GM10248 (cell line): ENCODE data around the gene ZNF462.
"Not testable (repeated sequence)": the region's sequence is repeated elsewhere in the genome, so short reads cannot be mapped to it uniquely, and the experiment has no call there.

Experiments used
- CTCF ChIA-PET: fragments of 300-600 bp; sonication (Branson Sonifier 250); formaldehyde crosslinking; extraction: SDS; loops from one replicate; lab custom pipeline; 2021; ENCODE audit warnings: antibody characterized with exemption; lab: Yijun Ruan, JAX
- POLR2A ChIA-PET: fragments of 350-650 bp; sonication (Branson Sonifier 250); formaldehyde crosslinking; extraction: SDS; loops from one replicate; lab custom pipeline; 2020; ENCODE audit warnings: antibody characterized with exemption; lab: Yijun Ruan, JAX
- DNase-seq: peaks from one replicate; pipeline ENCODE4 v3.0.0; 2012; ENCODE audit errors: extremely low spot score
- CTCF ChIP-seq: IDR thresholded peaks from 2 replicates; pipeline ENCODE4 v1.5.1; 2012; ENCODE audit warnings: mild to moderate bottlenecking, low read depth; ENCODE audit errors: extremely low read depth, missing control alignments, control extremely low read depth

Gene ZNF462

DNA sequence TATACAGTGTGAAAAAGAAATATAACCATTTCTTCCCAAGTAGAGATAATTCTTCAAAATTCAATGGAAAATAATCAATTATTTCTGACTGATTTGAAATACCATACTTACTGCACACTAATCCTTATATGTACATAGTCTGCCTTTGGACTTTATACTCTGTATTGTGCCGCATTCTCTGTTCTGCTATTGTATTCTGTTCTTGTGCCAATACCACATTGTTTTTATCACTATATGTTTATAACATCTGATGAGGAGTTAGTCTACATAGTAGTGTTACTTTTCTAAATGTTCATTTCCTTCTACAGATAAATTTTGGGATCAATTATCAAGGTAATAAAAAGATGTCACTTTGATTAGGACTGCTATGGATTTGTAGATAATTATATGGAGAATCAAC is 16.7 kb upstream of the ZNF462 start:
- ChIA-PET CTCF (no interaction called here), POLR2A (no interaction called here)
- DNase-seq, result no peak
- no peak for TF ChIP-seq CTCF

DNA sequence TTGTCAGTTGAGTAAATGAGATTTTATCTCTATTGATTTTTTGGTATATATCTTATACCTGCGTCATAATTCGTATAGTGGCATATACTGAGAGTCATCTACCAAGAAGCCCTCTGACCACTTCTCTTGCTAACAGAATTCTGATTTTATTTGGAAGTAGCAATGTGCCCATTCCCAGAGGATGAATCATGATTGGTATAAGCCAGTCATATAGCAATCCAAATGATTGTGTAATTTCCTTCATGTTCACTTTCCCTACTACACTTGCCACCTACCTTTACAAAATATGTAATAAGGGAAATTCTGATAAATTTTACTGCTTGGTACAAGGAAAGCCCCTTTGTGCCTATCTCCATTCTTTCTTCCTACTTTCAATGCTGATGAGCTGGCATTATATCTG is 16.1 kb upstream of the ZNF462 start:
- ChIA-PET CTCF (no interaction called here), POLR2A (no interaction called here)
- no peak for TF ChIP-seq CTCF
- DNase-seq, result no peak

- CTCF ChIA-PET, result interaction anchor here (2.3 kb wide), 1 partner anchor 10 kb away, joined by 8 read pairs; no protein-coding TSS in a partner anchor
- POLR2A ChIA-PET, DNase-seq: not testable (repeated sequence)
These were observed 11.3 kb upstream of the ZNF462 start for GRCh38 chr9:106851640-106852039.

DNA sequence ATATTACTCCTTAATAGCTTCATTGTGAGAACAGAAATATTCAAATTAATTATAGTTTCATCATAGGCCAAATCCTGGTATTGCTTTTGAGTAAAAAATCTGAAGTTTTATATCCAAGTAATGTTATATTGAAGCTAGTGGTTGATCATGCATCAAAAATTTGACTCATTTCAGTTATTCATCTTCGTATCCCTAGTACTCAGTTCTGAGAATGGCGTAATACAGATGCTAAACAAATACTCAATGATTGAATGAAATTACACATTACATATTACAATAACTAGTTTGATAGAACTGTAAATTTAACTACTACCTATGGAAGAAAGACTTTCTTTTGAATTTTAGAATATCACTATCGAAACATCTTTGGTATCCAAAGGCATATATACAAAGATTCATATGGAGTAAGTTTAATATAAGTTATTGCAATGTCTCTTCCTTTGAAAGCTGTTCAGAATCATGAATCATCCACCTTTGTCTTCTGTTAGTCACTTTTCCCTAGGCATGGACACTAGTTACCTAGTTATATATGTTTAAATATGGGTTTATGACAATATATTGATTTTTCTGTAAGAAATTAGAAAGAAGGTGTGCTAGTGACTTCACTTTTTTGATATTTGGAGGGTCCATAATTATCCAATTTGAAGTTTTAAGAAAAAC is 5.0 kb upstream of the ZNF462 start:
- no peak for DNase-seq
- ChIA-PET CTCF (interaction anchor here (2.0 kb wide), 1 partner anchor 10 kb away, joined by 4 read pairs; no protein-coding TSS in a partner anchor), POLR2A (no interaction called here)
- no peak for TF ChIP-seq CTCF

GRCh38 chr9:106859957-106860720 is 2.8 kb upstream of the ZNF462 start:
- TF ChIP-seq CTCF, result no peak
- no peak for DNase-seq
- ChIA-PET POLR2A (no interaction called here), CTCF (no interaction called here)

DNA sequence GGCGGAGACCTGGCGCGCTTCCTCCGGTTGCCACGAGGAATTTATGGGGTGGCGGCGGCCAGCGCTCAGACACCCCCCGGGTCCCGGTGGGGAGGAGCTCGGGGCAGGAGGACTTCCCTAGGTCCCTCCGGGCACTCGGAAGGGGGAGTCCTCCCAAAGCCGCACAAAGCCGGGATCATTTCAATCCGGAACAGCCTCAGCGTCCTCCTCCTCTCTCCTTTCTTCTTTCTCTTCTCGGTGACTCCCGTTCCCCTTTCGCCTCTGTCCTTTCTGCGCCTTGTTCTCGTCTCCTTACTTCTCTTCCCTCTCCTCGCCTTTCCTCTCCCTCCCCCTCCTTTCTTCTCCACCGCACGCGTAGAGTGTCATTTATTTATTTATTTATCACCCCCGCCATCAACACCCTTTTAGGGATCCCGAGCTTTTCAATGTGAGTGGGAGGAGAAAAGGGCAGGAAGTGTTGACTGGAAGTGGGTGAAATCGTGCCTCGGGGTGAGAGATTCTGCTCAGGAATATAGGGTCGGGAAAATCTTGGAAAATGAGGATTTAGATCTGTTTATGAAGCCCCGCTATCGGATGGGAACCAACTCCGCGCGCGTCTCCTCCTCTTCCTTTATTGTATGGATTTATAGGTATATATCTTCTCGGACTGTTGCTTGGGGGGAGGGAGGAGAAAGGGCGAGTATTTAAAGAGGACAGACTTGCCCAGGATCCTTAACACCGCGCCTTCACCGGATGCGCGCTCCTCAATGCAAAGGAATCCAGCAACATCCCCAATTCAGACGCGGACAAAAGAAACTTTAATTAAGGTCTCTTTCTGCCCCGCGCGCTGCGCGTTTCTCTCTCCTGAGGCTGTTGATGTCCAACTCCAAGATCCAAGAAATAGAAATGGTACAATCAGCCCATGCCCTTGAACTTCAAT is 2.0 kb upstream of the ZNF462 start:
- ChIA-PET POLR2A (no interaction called here), CTCF (no interaction called here)
- no peak for TF ChIP-seq CTCF
- DNase-seq, result no peak
